ENCODE data around the gene PARP15.
A peak's percentile ranks its signal among the peaks of the same experiment; 100 is the strongest.

Gene PARP15

GRCh38 chr3:122665881-122666280 lies 88.4 kb downstream of the PARP15 start:
- no peak overlapping the region for H3K4me3 ChIP-seq (ENCODE audit: low read length in 2 of 2)
- H3K9ac ChIP-seq (ENCODE audit: low read length in 2 of 2), result no peak overlapping the region
- no peaks in the 10 kb centered on the region for H3K9me3 ChIP-seq (ENCODE audit: control insufficient read depth in 2 of 2, low read length in 2 of 2)
- peaks cover 0 to 2% of the 10 kb centered on the region in 2 donors for H3K27me3 ChIP-seq (ENCODE audit: control insufficient read depth in 1 of 2, insufficient read depth in 2 of 2, low read length in 2 of 2)
- H3K27ac ChIP-seq (ENCODE audit: low read length), result no peak overlapping the region
- H3K4me1 ChIP-seq (ENCODE audit: control insufficient read depth, insufficient read depth, low read length), result no peaks in the 10 kb centered on the region
- no peaks in the 10 kb centered on the region for H3K36me3 ChIP-seq (ENCODE audit: control insufficient read depth in 2 of 2, insufficient read depth in 2 of 2, low read length in 2 of 2)

GRCh38 chr3:122668930-122669730 lies 91.7 kb downstream of the PARP15 start:
- no peak overlapping the region for H3K4me3 ChIP-seq (ENCODE audit: low read length in 2 of 2)

DNA sequence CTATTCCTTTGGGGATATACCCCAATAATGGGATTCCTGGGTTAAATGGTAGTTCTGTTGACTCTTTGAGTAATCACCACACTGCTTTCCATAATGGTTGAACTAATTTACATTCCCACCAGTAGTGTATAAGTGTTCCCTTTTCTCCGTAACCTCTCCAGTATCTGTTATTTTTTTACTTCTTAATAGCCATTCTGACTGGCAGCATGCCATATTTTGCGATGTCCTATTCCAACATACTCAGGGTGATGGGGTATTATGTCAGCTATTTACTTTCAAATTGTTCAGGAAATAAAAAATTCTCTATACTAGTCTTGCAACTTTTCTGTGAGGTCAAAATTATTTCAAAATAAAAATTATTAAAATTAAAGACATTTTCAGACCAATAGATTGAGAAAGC lies 94.1 kb downstream of the PARP15 start:
- Histone ChIP-seq H3K4me1 (ENCODE audit: control insufficient read depth, insufficient read depth, low read length) (no peaks in the 10 kb centered on the region), H3K9me3 (ENCODE audit: control insufficient read depth in 2 of 2, low read length in 2 of 2) (no peaks in the 10 kb centered on the region), H3K27me3 (ENCODE audit: control insufficient read depth in 1 of 2, insufficient read depth in 2 of 2, low read length in 2 of 2) (peaks cover 0 to 2% of the 10 kb centered on the region in 2 donors), H3K9ac (ENCODE audit: low read length in 2 of 2) (no peak overlapping the region), H3K36me3 (ENCODE audit: control insufficient read depth in 2 of 2, insufficient read depth in 2 of 2, low read length in 2 of 2) (no peaks in the 10 kb centered on the region), H3K27ac (ENCODE audit: low read length) (no peak overlapping the region), H3K4me3 (ENCODE audit: low read length in 2 of 2) (no peak overlapping the region)

More at GRCh38 chr3:122668930-122669730, 91.7 kb downstream of the PARP15 start:
- no peaks in the 10 kb centered on the region for H3K36me3 ChIP-seq (ENCODE audit: control insufficient read depth in 2 of 2, insufficient read depth in 2 of 2, low read length in 2 of 2)
- no peak overlapping the region for H3K27ac ChIP-seq (ENCODE audit: low read length)
- peaks cover 0 to 2% of the 10 kb centered on the region in 2 donors for H3K27me3 ChIP-seq (ENCODE audit: control insufficient read depth in 1 of 2, insufficient read depth in 2 of 2, low read length in 2 of 2)
- H3K9me3 ChIP-seq (ENCODE audit: control insufficient read depth in 2 of 2, low read length in 2 of 2), result no peaks in the 10 kb centered on the region
- no peak overlapping the region for H3K9ac ChIP-seq (ENCODE audit: low read length in 2 of 2)
- no peaks in the 10 kb centered on the region for H3K4me1 ChIP-seq (ENCODE audit: control insufficient read depth, insufficient read depth, low read length)

- Histone ChIP-seq H3K27ac (ENCODE audit: low read length) (no peak overlapping the region), H3K4me1 (ENCODE audit: control insufficient read depth, insufficient read depth, low read length) (peaks cover 7% of the 10 kb centered on the region), H3K27me3 (ENCODE audit: control insufficient read depth in 1 of 2, insufficient read depth in 2 of 2, low read length in 2 of 2) (no peaks in the 10 kb centered on the region), H3K9ac (ENCODE audit: low read length in 2 of 2) (no peak overlapping the region), H3K4me3 (ENCODE audit: low read length in 2 of 2) (no peak overlapping the region), H3K9me3 (ENCODE audit: control insufficient read depth in 2 of 2, low read length in 2 of 2) (no peaks in the 10 kb centered on the region), H3K36me3 (ENCODE audit: control insufficient read depth in 2 of 2, insufficient read depth in 2 of 2, low read length in 2 of 2) (no peaks in the 10 kb centered on the region)
Measured at GRCh38 chr3:122674339-122674738, 96.9 kb downstream of the PARP15 start.

DNA sequence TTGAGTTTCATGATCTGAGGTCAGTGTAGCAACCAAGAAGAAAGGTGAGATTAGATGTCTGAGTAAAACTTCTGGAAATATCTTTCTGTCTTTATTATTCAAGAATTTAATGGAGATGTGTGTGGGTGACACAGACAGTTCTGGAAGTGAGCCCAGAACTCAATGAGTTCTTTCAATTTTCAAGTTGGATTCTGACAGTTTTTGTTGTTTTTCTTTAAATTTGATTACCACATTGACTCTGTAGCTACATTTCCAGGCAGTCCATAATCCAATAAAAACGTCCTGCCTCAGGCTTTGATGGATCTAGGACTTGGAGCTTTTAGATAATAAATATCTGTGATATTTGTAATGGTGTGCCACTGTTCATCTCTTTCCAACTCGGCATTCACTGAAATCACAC lies 99.3 kb downstream of the PARP15 start:
- no peak overlapping the region for H3K4me3 ChIP-seq (ENCODE audit: low read length in 2 of 2)
- no peak overlapping the region for H3K9ac ChIP-seq (ENCODE audit: low read length in 2 of 2)
- no peak overlapping the region for H3K27ac ChIP-seq (ENCODE audit: low read length)
- H3K9me3 ChIP-seq (ENCODE audit: control insufficient read depth in 2 of 2, low read length in 2 of 2), result no peaks in the 10 kb centered on the region
- no peaks in the 10 kb centered on the region for H3K36me3 ChIP-seq (ENCODE audit: control insufficient read depth in 2 of 2, insufficient read depth in 2 of 2, low read length in 2 of 2)
- H3K4me1 ChIP-seq (ENCODE audit: control insufficient read depth, insufficient read depth, low read length), result peaks cover 24% of the 10 kb centered on the region
- no peaks in the 10 kb centered on the region for H3K27me3 ChIP-seq (ENCODE audit: control insufficient read depth in 1 of 2, insufficient read depth in 2 of 2, low read length in 2 of 2)

GRCh38 chr3:122677216-122677615 lies 99.8 kb downstream of the PARP15 start:
- Histone ChIP-seq H3K27ac (ENCODE audit: low read length) (no peak overlapping the region), H3K4me1 (ENCODE audit: control insufficient read depth, insufficient read depth, low read length) (peaks cover 29% of the 10 kb centered on the region), H3K36me3 (ENCODE audit: control insufficient read depth in 2 of 2, insufficient read depth in 2 of 2, low read length in 2 of 2) (no peaks in the 10 kb centered on the region), H3K9ac (ENCODE audit: low read length in 2 of 2) (no peak overlapping the region), H3K27me3 (ENCODE audit: control insufficient read depth in 1 of 2, insufficient read depth in 2 of 2, low read length in 2 of 2) (no peaks in the 10 kb centered on the region), H3K9me3 (ENCODE audit: control insufficient read depth in 2 of 2, low read length in 2 of 2) (no peaks in the 10 kb centered on the region), H3K4me3 (ENCODE audit: low read length in 2 of 2) (no peak overlapping the region)

- peaks cover 31% of the 10 kb centered on the region for H3K4me1 ChIP-seq (ENCODE audit: control insufficient read depth, insufficient read depth, low read length)
- H3K27me3 ChIP-seq (ENCODE audit: control insufficient read depth in 1 of 2, insufficient read depth in 2 of 2, low read length in 2 of 2), result no peaks in the 10 kb centered on the region
- H3K27ac ChIP-seq (ENCODE audit: low read length), result peak overlapping the region; percentile 94
- no peak overlapping the region for H3K9ac ChIP-seq (ENCODE audit: low read length in 2 of 2)
- no peak overlapping the region for H3K4me3 ChIP-seq (ENCODE audit: low read length in 2 of 2)
- H3K9me3 ChIP-seq (ENCODE audit: control insufficient read depth in 2 of 2, low read length in 2 of 2), result no peaks in the 10 kb centered on the region
- H3K36me3 ChIP-seq (ENCODE audit: control insufficient read depth in 2 of 2, insufficient read depth in 2 of 2, low read length in 2 of 2), result no peaks in the 10 kb centered on the region
Measured at GRCh38 chr3:122678506-122678905, 101.1 kb downstream of the PARP15 start.

- no peaks in the 10 kb centered on the region for H3K9me3 ChIP-seq (ENCODE audit: control insufficient read depth in 2 of 2, low read length in 2 of 2)
- peaks cover 31% of the 10 kb centered on the region for H3K4me1 ChIP-seq (ENCODE audit: control insufficient read depth, insufficient read depth, low read length)
- H3K4me3 ChIP-seq (ENCODE audit: low read length in 2 of 2), result peak overlapping the region; percentile 79 to 90
- no peaks in the 10 kb centered on the region for H3K27me3 ChIP-seq (ENCODE audit: control insufficient read depth in 1 of 2, insufficient read depth in 2 of 2, low read length in 2 of 2)
- peak overlapping the region; percentile 75 to 92 for H3K9ac ChIP-seq (ENCODE audit: low read length in 2 of 2)
- peak overlapping the region; percentile 94 for H3K27ac ChIP-seq (ENCODE audit: low read length)
- no peaks in the 10 kb centered on the region for H3K36me3 ChIP-seq (ENCODE audit: control insufficient read depth in 2 of 2, insufficient read depth in 2 of 2, low read length in 2 of 2)
Measured at GRCh38 chr3:122679085-122679881, 101.8 kb downstream of the PARP15 start.

DNA sequence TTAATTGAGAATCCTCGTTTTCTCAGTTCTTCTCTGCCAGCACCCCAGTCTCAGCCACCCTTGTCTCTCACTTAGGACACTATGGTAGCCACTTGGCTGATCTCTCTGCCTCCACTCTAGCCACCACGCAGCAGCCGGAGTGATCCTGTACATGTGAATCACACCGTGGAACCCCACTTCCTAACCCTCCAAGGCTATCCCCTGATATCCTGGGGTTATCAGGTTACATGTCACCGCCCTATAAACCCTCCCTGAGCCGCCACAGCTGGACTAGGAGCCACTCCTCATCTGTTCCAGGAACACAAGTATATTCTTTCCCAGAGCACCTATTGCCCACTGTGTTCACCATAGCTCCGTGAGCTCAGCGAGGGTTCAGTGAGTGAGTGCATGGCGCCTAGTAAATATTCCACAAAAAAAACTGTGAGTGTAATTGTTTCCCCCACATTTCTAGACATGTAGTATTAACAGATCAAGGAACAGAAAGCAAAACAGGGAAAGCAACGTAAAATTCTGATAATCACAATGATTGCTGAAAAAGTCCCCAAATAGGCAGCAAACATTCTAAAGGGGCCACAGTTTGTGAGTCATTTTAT lies 102.5 kb downstream of the PARP15 start:
- no peaks in the 10 kb centered on the region for H3K27me3 ChIP-seq (ENCODE audit: control insufficient read depth in 1 of 2, insufficient read depth in 2 of 2, low read length in 2 of 2)
- no peaks in the 10 kb centered on the region for H3K36me3 ChIP-seq (ENCODE audit: control insufficient read depth in 2 of 2, insufficient read depth in 2 of 2, low read length in 2 of 2)
- H3K4me1 ChIP-seq (ENCODE audit: control insufficient read depth, insufficient read depth, low read length), result peaks cover 31% of the 10 kb centered on the region

GRCh38 chr3:122680475-122681283 lies 103.2 kb downstream of the PARP15 start, which contains the start of gene PARP14:
Gene PARP14, plus strand, starts transcription at chr3:122680839. Its CDS starts 45 bp downstream, at chr3:122680884.
- Histone ChIP-seq H3K9ac (ENCODE audit: low read length in 2 of 2) (peak within 1 kb of the TSS; percentile 75 to 92), H3K4me1 (ENCODE audit: control insufficient read depth, insufficient read depth, low read length) (peaks cover 31% of the 10 kb centered on the region), H3K27me3 (ENCODE audit: control insufficient read depth in 1 of 2, insufficient read depth in 2 of 2, low read length in 2 of 2) (no peaks in the 10 kb centered on the region), H3K27ac (ENCODE audit: low read length) (peak within 1 kb of the TSS; percentile 94), H3K4me3 (ENCODE audit: low read length in 2 of 2) (peak within 1 kb of the TSS; percentile 79 to 90), H3K36me3 (ENCODE audit: control insufficient read depth in 2 of 2, insufficient read depth in 2 of 2, low read length in 2 of 2) (peaks cover 0 to 2% of the 10 kb centered on the region in 2 donors), H3K9me3 (ENCODE audit: control insufficient read depth in 2 of 2, low read length in 2 of 2) (no peaks in the 10 kb centered on the region)

More for the DNA sequence above, 102.5 kb downstream of the PARP15 start:
- no peaks in the 10 kb centered on the region for H3K9me3 ChIP-seq (ENCODE audit: control insufficient read depth in 2 of 2, low read length in 2 of 2)
- H3K9ac ChIP-seq (ENCODE audit: low read length in 2 of 2), result peak overlapping the region; percentile 75 to 92
- peak overlapping the region; percentile 79 to 90 for H3K4me3 ChIP-seq (ENCODE audit: low read length in 2 of 2)
- peak overlapping the region; percentile 94 for H3K27ac ChIP-seq (ENCODE audit: low read length)

Data from stomach smooth muscle (tissue), 2 donors.